ENCODE measurements around the gene NBPF11.
"Not testable (repeated sequence)": the region's sequence is repeated elsewhere in the genome, so short reads cannot be mapped to it uniquely, and the experiment has no call there.

NBPF11 gene

GRCh38 chr1:148171995-148172394, 19.9 kb upstream of the NBPF11 start:
- H3K79me1 ChIP-seq (ENCODE audit: low read depth, low read length); H3K36me3 ChIP-seq (replicated peaks in 1 of 2; ENCODE audit: control insufficient read depth in 2 of 2, insufficient read depth in 2 of 2, low read length in 2 of 2); H3K27ac ChIP-seq (replicated peaks; ENCODE audit: low read length); H3K4me2 ChIP-seq (ENCODE audit: insufficient read depth, low read length, poor library complexity, severe bottlenecking); H2AK5ac ChIP-seq (ENCODE audit: low read depth, low read length); H4K8ac ChIP-seq (ENCODE audit: low read depth, low read length); H3K4ac ChIP-seq (ENCODE audit: low read length); H3K4me1 ChIP-seq (ENCODE audit: control insufficient read depth in 2 of 2, insufficient read depth in 1 of 2, low read depth in 1 of 2, low read length in 2 of 2); DNase-seq (ENCODE audit: low spot score); H3K27me3 ChIP-seq (ENCODE audit: control insufficient read depth in 3 of 3, insufficient read depth in 3 of 3, low read depth in 1 of 3, low read length in 3 of 3); H2BK5ac ChIP-seq (ENCODE audit: low read length); H3K14ac ChIP-seq (ENCODE audit: low read length); H2BK12ac ChIP-seq (ENCODE audit: low read length); H3K18ac ChIP-seq (ENCODE audit: low read length); H3K9me3 ChIP-seq (replicated peaks in 1 of 2; ENCODE audit: control insufficient read depth in 2 of 2, insufficient read depth in 1 of 2, low read depth in 1 of 2, low read length in 2 of 2); H2AFZ ChIP-seq (ENCODE audit: low read length); H4K91ac ChIP-seq (ENCODE audit: low read depth, low read length, poor library complexity); H2BK120ac ChIP-seq (ENCODE audit: low read depth, low read length); H3K23ac ChIP-seq (ENCODE audit: low read depth, low read length, poor library complexity); H3K4me3 ChIP-seq (ENCODE audit: low read length in 2 of 2); H3K9ac ChIP-seq (ENCODE audit: low read depth, low read length, poor library complexity); H2BK15ac ChIP-seq (ENCODE audit: low read length): not testable (repeated sequence)

- Histone ChIP-seq H2BK12ac (ENCODE audit: low read length) (no peak overlapping the region), H2BK15ac (ENCODE audit: low read length) (no peak overlapping the region), H3K4me3 (ENCODE audit: low read length in 2 of 2) (no peak overlapping the region), H3K23ac (ENCODE audit: low read depth, low read length, poor library complexity) (no peak overlapping the region), H3K4ac (ENCODE audit: low read length) (no peak overlapping the region), H3K27ac (replicated peaks; ENCODE audit: low read length) (no peak overlapping the region), H3K4me1 (ENCODE audit: control insufficient read depth in 2 of 2, insufficient read depth in 1 of 2, low read depth in 1 of 2, low read length in 2 of 2) (no peaks in the 10 kb centered on the region), H2AFZ (ENCODE audit: low read length) (no peak overlapping the region), H4K91ac (ENCODE audit: low read depth, low read length, poor library complexity) (no peak overlapping the region), H4K8ac (ENCODE audit: low read depth, low read length) (no peak overlapping the region), H2BK120ac (ENCODE audit: low read depth, low read length) (no peak overlapping the region), H2BK5ac (ENCODE audit: low read length) (no peak overlapping the region), H2AK5ac (ENCODE audit: low read depth, low read length) (no peak overlapping the region), H3K14ac (ENCODE audit: low read length) (no peak overlapping the region), H3K36me3 (replicated peaks in 1 of 2; ENCODE audit: control insufficient read depth in 2 of 2, insufficient read depth in 2 of 2, low read length in 2 of 2) (no peaks in the 10 kb centered on the region), H3K79me1 (ENCODE audit: low read depth, low read length) (no peaks in the 10 kb centered on the region), H3K4me2 (ENCODE audit: insufficient read depth, low read length, poor library complexity, severe bottlenecking) (no peak overlapping the region), H3K9me3 (replicated peaks in 1 of 2; ENCODE audit: control insufficient read depth in 2 of 2, insufficient read depth in 1 of 2, low read depth in 1 of 2, low read length in 2 of 2) (no peaks in the 10 kb centered on the region), H3K9ac (ENCODE audit: low read depth, low read length, poor library complexity) (no peak overlapping the region), H3K18ac (ENCODE audit: low read length) (no peak overlapping the region), H3K27me3 (ENCODE audit: control insufficient read depth in 3 of 3, insufficient read depth in 3 of 3, low read depth in 1 of 3, low read length in 3 of 3) (peaks cover 0 to 3% (median 0%) of the 10 kb centered on the region in 3 experiments)
- DNase-seq (ENCODE audit: low spot score) = no peak
- WGBS, 2 donors (ENCODE audit: extremely low coverage in 2 of 2, insufficient read length in 2 of 2, insufficient replicate concordance in 1 of 2) = no CpG with 5 or more reads among the region's 4 CpGs
These were observed 14.7 kb upstream of the NBPF11 start for GRCh38 chr1:148166558-148167492.

DNA sequence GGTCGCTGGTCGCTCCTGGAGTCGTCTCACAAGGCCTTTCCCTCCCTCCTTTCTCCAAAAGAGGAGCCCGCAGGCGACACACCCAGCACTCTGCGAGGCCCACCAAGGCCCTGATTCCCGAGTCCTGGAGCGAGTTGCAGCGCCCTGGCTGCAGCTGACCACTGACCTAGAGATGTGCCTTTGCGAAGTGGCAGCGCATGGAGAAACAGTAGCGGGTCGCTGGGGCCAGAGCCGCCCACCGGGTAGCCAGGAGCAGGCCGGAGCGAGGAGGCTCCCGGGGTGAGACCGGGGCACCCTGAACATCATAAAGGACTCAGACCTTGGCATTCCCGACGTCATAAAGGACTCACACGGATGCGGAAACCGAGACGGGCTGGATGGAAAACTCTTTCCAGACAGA, 10.3 kb upstream of the NBPF11 start:
- Histone ChIP-seq H3K14ac (ENCODE audit: low read length) (no peak overlapping the region), H3K4me3 (ENCODE audit: low read length in 2 of 2) (no peak overlapping the region), H3K4me2 (ENCODE audit: insufficient read depth, low read length, poor library complexity, severe bottlenecking) (no peak overlapping the region), H3K4ac (ENCODE audit: low read length) (no peak overlapping the region), H2BK120ac (ENCODE audit: low read depth, low read length) (no peak overlapping the region), H2AK5ac (ENCODE audit: low read depth, low read length) (no peak overlapping the region), H2AFZ (ENCODE audit: low read length) (no peak overlapping the region), H3K9ac (ENCODE audit: low read depth, low read length, poor library complexity) (no peak overlapping the region), H2BK15ac (ENCODE audit: low read length) (no peak overlapping the region), H3K36me3 (replicated peaks in 1 of 2; ENCODE audit: control insufficient read depth in 2 of 2, insufficient read depth in 2 of 2, low read length in 2 of 2) (no peaks in the 10 kb centered on the region), H3K27ac (replicated peaks; ENCODE audit: low read length) (no peak overlapping the region), H3K79me1 (ENCODE audit: low read depth, low read length) (no peaks in the 10 kb centered on the region), H3K23ac (ENCODE audit: low read depth, low read length, poor library complexity) (no peak overlapping the region), H4K8ac (ENCODE audit: low read depth, low read length) (no peak overlapping the region), H2BK12ac (ENCODE audit: low read length) (no peak overlapping the region), H3K4me1 (ENCODE audit: control insufficient read depth in 2 of 2, insufficient read depth in 1 of 2, low read depth in 1 of 2, low read length in 2 of 2) (no peaks in the 10 kb centered on the region), H3K9me3 (replicated peaks in 1 of 2; ENCODE audit: control insufficient read depth in 2 of 2, insufficient read depth in 1 of 2, low read depth in 1 of 2, low read length in 2 of 2) (no peaks in the 10 kb centered on the region), H3K27me3 (ENCODE audit: control insufficient read depth in 3 of 3, insufficient read depth in 3 of 3, low read depth in 1 of 3, low read length in 3 of 3) (peaks cover 0 to 3% (median 0%) of the 10 kb centered on the region in 3 experiments), H2BK5ac (ENCODE audit: low read length) (no peak overlapping the region), H3K18ac (ENCODE audit: low read length) (no peak overlapping the region), H4K91ac (ENCODE audit: low read depth, low read length, poor library complexity) (no peak overlapping the region)
- DNase-seq (ENCODE audit: low spot score) = no peak
- no CpG with 5 or more reads among the region's 25 CpGs for WGBS, 2 donors (ENCODE audit: extremely low coverage in 2 of 2, insufficient read length in 2 of 2, insufficient replicate concordance in 1 of 2)

DNA sequence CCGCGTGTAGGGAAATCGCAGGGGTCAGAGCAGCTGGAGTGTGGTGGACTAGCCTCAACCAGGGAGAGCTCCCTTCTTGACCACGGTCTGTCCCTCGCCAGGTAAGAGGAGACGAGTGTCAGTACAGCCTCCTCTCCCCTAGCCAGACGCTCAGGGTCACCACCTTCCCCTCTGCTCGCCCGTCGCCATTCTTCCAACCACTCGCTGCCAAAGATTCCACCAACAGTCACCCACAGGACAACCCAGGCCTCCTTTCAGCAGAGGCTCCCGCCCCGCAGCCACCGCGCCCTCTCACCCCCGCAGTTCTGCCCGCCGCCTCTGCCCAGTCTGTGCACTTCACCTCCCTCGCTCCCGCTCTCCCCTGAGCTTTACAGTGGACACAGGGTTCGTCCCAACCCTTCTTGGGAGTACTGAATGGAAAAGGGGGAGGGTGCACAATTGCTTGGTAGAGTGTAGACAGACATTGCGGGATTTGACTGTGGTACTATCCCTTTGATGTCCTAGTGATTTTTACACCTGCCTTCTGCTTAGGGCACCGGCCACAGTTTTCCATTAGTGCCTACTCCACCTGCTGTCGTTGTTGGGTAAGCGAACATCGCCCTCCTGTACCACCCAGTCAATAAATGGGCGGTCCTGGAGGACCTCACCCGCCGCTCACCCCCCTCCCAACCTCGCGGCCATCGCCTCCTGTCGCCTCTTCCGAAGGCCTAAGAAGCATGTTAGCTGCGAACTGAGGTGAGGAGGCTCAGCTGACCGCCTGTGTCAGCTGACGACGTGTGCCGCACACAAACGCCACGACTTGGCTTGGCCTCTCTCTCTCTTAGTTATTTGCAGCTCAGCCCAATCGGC, 9.2 kb upstream of the NBPF11 start:
- H3K27me3 ChIP-seq (ENCODE audit: control insufficient read depth in 3 of 3, insufficient read depth in 3 of 3, low read depth in 1 of 3, low read length in 3 of 3) = peaks cover 0 to 3% (median 0%) of the 10 kb centered on the region in 3 experiments
- DNase-seq (ENCODE audit: low spot score) = no peak
- no peak overlapping the region for H2BK12ac ChIP-seq (ENCODE audit: low read length)
- H3K79me1 ChIP-seq (ENCODE audit: low read depth, low read length) = no peaks in the 10 kb centered on the region
- H3K23ac ChIP-seq (ENCODE audit: low read depth, low read length, poor library complexity) = peak overlapping the region; percentile 73
- H3K14ac ChIP-seq (ENCODE audit: low read length) = peak overlapping the region; percentile 56
- no peak overlapping the region for H3K4me3 ChIP-seq (ENCODE audit: low read length in 2 of 2)
- no peak overlapping the region for H2BK15ac ChIP-seq (ENCODE audit: low read length)
- peak overlapping the region; percentile 57 for H3K18ac ChIP-seq (ENCODE audit: low read length)
- H3K27ac ChIP-seq (replicated peaks; ENCODE audit: low read length) = no peak overlapping the region
- H2BK120ac ChIP-seq (ENCODE audit: low read depth, low read length) = no peak overlapping the region
- H3K36me3 ChIP-seq (replicated peaks in 1 of 2; ENCODE audit: control insufficient read depth in 2 of 2, insufficient read depth in 2 of 2, low read length in 2 of 2) = no peaks in the 10 kb centered on the region
- no CpG with 5 or more reads among the region's 42 CpGs for WGBS, 2 donors (ENCODE audit: extremely low coverage in 2 of 2, insufficient read length in 2 of 2, insufficient replicate concordance in 1 of 2)
- H2AK5ac ChIP-seq (ENCODE audit: low read depth, low read length) = no peak overlapping the region
- H3K4ac ChIP-seq (ENCODE audit: low read length) = no peak overlapping the region
- H4K8ac ChIP-seq (ENCODE audit: low read depth, low read length) = peak overlapping the region; percentile 72
- H2AFZ ChIP-seq (ENCODE audit: low read length) = no peak overlapping the region
- no peak overlapping the region for H4K91ac ChIP-seq (ENCODE audit: low read depth, low read length, poor library complexity)
- H3K4me2 ChIP-seq (ENCODE audit: insufficient read depth, low read length, poor library complexity, severe bottlenecking) = no peak overlapping the region
- H3K9me3 ChIP-seq (replicated peaks in 1 of 2; ENCODE audit: control insufficient read depth in 2 of 2, insufficient read depth in 1 of 2, low read depth in 1 of 2, low read length in 2 of 2) = no peaks in the 10 kb centered on the region
- no peak overlapping the region for H2BK5ac ChIP-seq (ENCODE audit: low read length)
- no peaks in the 10 kb centered on the region for H3K4me1 ChIP-seq (ENCODE audit: control insufficient read depth in 2 of 2, insufficient read depth in 1 of 2, low read depth in 1 of 2, low read length in 2 of 2)
- H3K9ac ChIP-seq (ENCODE audit: low read depth, low read length, poor library complexity) = no peak overlapping the region

Measured in neuronal stem cell (in vitro differentiated cells).